ENCODE measurements around the gene EVL. TPM values are rescaled to one million over a fixed set of nuclear protein-coding genes. Genes with fewer than 3 reads are reported as not detected.
A peak's percentile ranks its signal among the peaks of the same experiment; 100 is the strongest.

Gene EVL
- total and polyA plus RNA-seq, 10 of the 15 experiments (the other 5 are each of a cell fraction or from before 2014, with no cell fraction given): 11.9 to 341 (median 89.8) TPM

- POLR2A ChIA-PET: interaction anchor here (0.5 to 2.3 kb wide), 3 partner anchors 10 to 18 kb away, joined by 5 to 17 read pairs (median 5); no protein-coding TSS in a partner anchor
- no peaks in the 10 kb centered on the region for H3K27me3 ChIP-seq (replicated peaks in 1 of 2; ENCODE audit: control insufficient read depth in 2 of 2, insufficient read depth in 2 of 2, low read length in 1 of 2)
- in situ Hi-C loops (cut with MboI) (no loop called here), intact Hi-C loops (cut with micrococcal nuclease; ENCODE audit: unreplicated experiment) (no loop called here)
- FAIRE-seq: no peak
- H3K36me3 ChIP-seq (ENCODE audit: control insufficient read depth in 2 of 2, insufficient read depth in 2 of 2, low read length in 1 of 2): peaks cover 6 to 10% of the 10 kb centered on the region in 2 experiments; a peak in 3 of 4 replicates
- CTCF ChIA-PET: interaction anchor here (0.9 to 5.1 kb wide), 4 partner anchors 10 to 29 kb away, joined by 3 to 37 read pairs (median 7); no protein-coding TSS in a partner anchor
- ATAC-seq: peak; percentile 48
- WGBS (ENCODE audit: insufficient coverage, insufficient replicate concordance, low lambda C conversion rate, missing lambda C conversion rate): 39% methylated on average over 9 of the region's 9 CpGs
- no peak overlapping the region for H2AFZ ChIP-seq (ENCODE audit: control insufficient read depth, low read depth, low read length)
- peaks cover 43% of the 10 kb centered on the region for H3K4me1 ChIP-seq (ENCODE audit: control insufficient read depth, insufficient read depth, low read length)
- peak overlapping the region; percentile 63 for H3K27ac ChIP-seq (ENCODE audit: control insufficient read depth, insufficient read depth)
- no peak for DNase-seq (ENCODE audit: low read depth, low spot score)
- BruUV-seq (replicated peaks): no TSS peak
- H4K20me1 ChIP-seq (ENCODE audit: control insufficient read depth, insufficient read depth): 0 out of 2 replicates have a peak, but pooled peaks cover 4% of the 10 kb centered on the region
- H3K4me2 ChIP-seq (ENCODE audit: control insufficient read depth, insufficient read depth): 0 out of 2 replicates have a peak overlapping the region, but pooled peaks have one; percentile 0
- no peak overlapping the region for H3K9ac ChIP-seq (ENCODE audit: control insufficient read depth, insufficient read depth, low read length)
- SMC1A ChIA-PET (ENCODE audit: uncharacterized antibody, unreplicated experiment): interaction anchor here (0.6 to 2.7 kb wide), 8 partner anchors 8 to 114 kb away, joined by 3 to 12 read pairs (median 6); no protein-coding TSS in a partner anchor
- H3K4me3 ChIP-seq: no peak overlapping the region
- RAD21 ChIA-PET (ENCODE audit: unreplicated experiment): interaction anchor here (1.1 to 2.0 kb wide), 5 partner anchors 13 to 114 kb away, joined by 3 to 9 read pairs (median 4); partner anchors contain the start of gene EVL
- H3K79me2 ChIP-seq (ENCODE audit: control insufficient read depth, insufficient read depth, low read length): peaks cover 60% of the 10 kb centered on the region
- no peaks in the 10 kb centered on the region for H3K9me3 ChIP-seq (replicated peaks; ENCODE audit: control insufficient read depth, insufficient read depth, low read length)
- TF ChIP-seq, protein P1, sequence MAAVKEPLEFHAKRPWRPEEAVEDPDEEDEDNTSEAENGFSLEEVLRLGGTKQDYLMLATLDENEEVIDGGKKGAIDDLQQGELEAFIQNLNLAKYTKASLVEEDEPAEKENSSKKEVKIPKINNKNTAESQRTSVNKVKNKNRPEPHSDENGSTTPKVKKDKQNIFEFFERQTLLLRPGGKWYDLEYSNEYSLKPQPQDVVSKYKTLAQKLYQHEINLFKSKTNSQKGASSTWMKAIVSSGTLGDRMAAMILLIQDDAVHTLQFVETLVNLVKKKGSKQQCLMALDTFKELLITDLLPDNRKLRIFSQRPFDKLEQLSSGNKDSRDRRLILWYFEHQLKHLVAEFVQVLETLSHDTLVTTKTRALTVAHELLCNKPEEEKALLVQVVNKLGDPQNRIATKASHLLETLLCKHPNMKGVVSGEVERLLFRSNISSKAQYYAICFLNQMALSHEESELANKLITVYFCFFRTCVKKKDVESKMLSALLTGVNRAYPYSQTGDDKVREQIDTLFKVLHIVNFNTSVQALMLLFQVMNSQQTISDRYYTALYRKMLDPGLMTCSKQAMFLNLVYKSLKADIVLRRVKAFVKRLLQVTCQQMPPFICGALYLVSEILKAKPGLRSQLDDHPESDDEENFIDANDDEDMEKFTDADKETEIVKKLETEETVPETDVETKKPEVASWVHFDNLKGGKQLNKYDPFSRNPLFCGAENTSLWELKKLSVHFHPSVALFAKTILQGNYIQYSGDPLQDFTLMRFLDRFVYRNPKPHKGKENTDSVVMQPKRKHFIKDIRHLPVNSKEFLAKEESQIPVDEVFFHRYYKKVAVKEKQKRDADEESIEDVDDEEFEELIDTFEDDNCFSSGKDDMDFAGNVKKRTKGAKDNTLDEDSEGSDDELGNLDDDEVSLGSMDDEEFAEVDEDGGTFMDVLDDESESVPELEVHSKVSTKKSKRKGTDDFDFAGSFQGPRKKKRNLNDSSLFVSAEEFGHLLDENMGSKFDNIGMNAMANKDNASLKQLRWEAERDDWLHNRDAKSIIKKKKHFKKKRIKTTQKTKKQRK (IDR thresholded peaks at IDR 0.05; ENCODE audit: low read depth, low read length): no peak
- TF ChIP-seq MYC (IDR thresholded peaks at IDR 0.05; ENCODE audit: insufficient read depth, insufficient read length, insufficient replicate concordance, low read length, severe bottlenecking): no peak
- peak; percentile 55 for TF ChIP-seq MEF2B (IDR thresholded peaks at IDR 0.05; ENCODE audit: partially characterized antibody, poor library complexity, severe bottlenecking)
- TF ChIP-seq, protein P2, sequence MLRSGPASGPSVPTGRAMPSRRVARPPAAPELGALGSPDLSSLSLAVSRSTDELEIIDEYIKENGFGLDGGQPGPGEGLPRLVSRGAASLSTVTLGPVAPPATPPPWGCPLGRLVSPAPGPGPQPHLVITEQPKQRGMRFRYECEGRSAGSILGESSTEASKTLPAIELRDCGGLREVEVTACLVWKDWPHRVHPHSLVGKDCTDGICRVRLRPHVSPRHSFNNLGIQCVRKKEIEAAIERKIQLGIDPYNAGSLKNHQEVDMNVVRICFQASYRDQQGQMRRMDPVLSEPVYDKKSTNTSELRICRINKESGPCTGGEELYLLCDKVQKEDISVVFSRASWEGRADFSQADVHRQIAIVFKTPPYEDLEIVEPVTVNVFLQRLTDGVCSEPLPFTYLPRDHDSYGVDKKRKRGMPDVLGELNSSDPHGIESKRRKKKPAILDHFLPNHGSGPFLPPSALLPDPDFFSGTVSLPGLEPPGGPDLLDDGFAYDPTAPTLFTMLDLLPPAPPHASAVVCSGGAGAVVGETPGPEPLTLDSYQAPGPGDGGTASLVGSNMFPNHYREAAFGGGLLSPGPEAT (IDR thresholded peaks at IDR 0.05; ENCODE audit: low read depth): no peak
- no peak for TF ChIP-seq BHLHE40 (IDR thresholded peaks at IDR 0.05; ENCODE audit: borderline replicate concordance in 1 of 2, low read depth in 2 of 2, low read length in 1 of 2)
- no peak for TF ChIP-seq IRF4 (IDR thresholded peaks at IDR 0.05; ENCODE audit: low read depth, low read length)
- TF ChIP-seq, protein P3, sequence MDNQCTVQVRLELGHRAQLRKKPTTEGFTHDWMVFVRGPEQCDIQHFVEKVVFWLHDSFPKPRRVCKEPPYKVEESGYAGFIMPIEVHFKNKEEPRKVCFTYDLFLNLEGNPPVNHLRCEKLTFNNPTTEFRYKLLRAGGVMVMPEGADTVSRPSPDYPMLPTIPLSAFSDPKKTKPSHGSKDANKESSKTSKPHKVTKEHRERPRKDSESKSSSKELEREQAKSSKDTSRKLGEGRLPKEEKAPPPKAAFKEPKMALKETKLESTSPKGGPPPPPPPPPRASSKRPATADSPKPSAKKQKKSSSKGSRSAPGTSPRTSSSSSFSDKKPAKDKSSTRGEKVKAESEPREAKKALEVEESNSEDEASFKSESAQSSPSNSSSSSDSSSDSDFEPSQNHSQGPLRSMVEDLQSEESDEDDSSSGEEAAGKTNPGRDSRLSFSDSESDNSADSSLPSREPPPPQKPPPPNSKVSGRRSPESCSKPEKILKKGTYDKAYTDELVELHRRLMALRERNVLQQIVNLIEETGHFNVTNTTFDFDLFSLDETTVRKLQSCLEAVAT (IDR thresholded peaks at IDR 0.05): peak; percentile 44; the same call in 1 of the 2 replicates
- TF ChIP-seq SIN3A (IDR thresholded peaks at IDR 0.05; ENCODE audit: low read depth, low read length): no peak
- TF ChIP-seq SMAD5 (IDR thresholded peaks at IDR 0.05; ENCODE audit: low read depth): no peak
- TF ChIP-seq CREB1 (IDR thresholded peaks at IDR 0.05; ENCODE audit: low read depth): 0 out of 2 replicates have a peak, but pooled peaks have one; percentile 22
- no peak for TF ChIP-seq NFYB (IDR thresholded peaks at IDR 0.05; ENCODE audit: insufficient read depth, low read depth, low read length)
These were observed 13.9 kb downstream of the EVL start for GRCh38 chr14:100078997-100079725.

Measured in GM12878 (cell line).